Stomach (tissue), 9 donors: ENCODE data around the gene SORCS1. TPM values are rescaled to one million over a fixed set of nuclear protein-coding genes. Genes with fewer than 3 reads are reported as not detected.
"Not testable (repeated sequence)": the region's sequence is repeated elsewhere in the genome, so short reads cannot be mapped to it uniquely, and the experiment has no call there.

ENCODE experiments used
- DNase-seq, 2 donors: peaks; one replicate each; pipeline versions ENCODE4 v3.0.0 to v3.0.0-alpha.2; 2013 to 2019
- H3K27ac ChIP-seq, 5 donors: fragments of 200-600 bp in 4 of 5; sonication (generic) in 4 of 5; one replicate each; pipeline ENCODE4 v1.5.1; 2013 to 2019; ENCODE audit warnings: mild to moderate bottlenecking in 1 of 5, moderate library complexity in 1 of 5
- H3K27me3 ChIP-seq, 3 donors: fragments of 200-600 bp; sonication (generic); one replicate each; pipeline ENCODE4 v1.5.1; 2017 to 2019; ENCODE audit warnings: mixed run types in 1 of 3
- H3K36me3 ChIP-seq, 4 donors: fragments of 200-600 bp; sonication (generic); 1 replicate in 3 of 4; 2 replicates in 1 of 4; pipeline ENCODE4 v1.5.1; 2016 to 2019
- H3K4me1 ChIP-seq, 4 donors: fragments of 200-600 bp; sonication (generic); one replicate each; pipeline ENCODE4 v1.5.1; 2016 to 2019
- H3K4me3 ChIP-seq, 4 donors: fragments of 200-600 bp; sonication (generic) in 3 of 4; one replicate each; pipeline ENCODE4 v1.5.1; 2016 to 2019; ENCODE audit warnings: mild to moderate bottlenecking in 1 of 4
- H3K9me3 ChIP-seq, 4 donors: fragments of 200-600 bp; sonication (generic); one replicate each; pipeline ENCODE4 v1.5.1; 2016 to 2019
- CTCF ChIP-seq, 7 experiments: fragments of 450-650 bp in 4 of 7; fragments of 200-600 bp in 3 of 7; sonication (generic) in 3 of 7; IDR thresholded peaks; one replicate each; pipeline ENCODE4 v1.5.1; 2016 to 2019; ENCODE audit warnings: antibody characterized with exemption in 7 of 7, control low read depth in 2 of 7, mild to moderate bottlenecking in 1 of 7
- EP300 ChIP-seq: sonication (generic); formaldehyde crosslinking; IDR thresholded peaks from one replicate; pipeline ENCODE4 v1.6.1; 2017; ENCODE audit warnings: antibody characterized with exemption
- POLR2A ChIP-seq, 4 donors: fragments of 450-650 bp; IDR thresholded peaks; one replicate each; pipeline ENCODE4 v1.6.1; 2016; ENCODE audit warnings: antibody characterized with exemption in 4 of 4, control low read depth in 2 of 4, mild to moderate bottlenecking in 1 of 4, moderate library complexity in 1 of 4
- POLR2AphosphoS5 ChIP-seq, 3 donors: sonication (generic); formaldehyde crosslinking; IDR thresholded peaks; one replicate each; pipeline ENCODE4 v1.6.1; 2016; ENCODE audit warnings: antibody characterized with exemption in 3 of 3
- WGBS, 5 donors: extraction: QIAGEN DNeasy Blood & Tissue Kit in 3 of 5; methylation state at CpG; one replicate each; pipeline versions ENCODE4 v1.1.5 to v1.1.7; 2013 to 2018; 5-methylcytosine and 5-hydroxymethylcytosine counted together
- intact Hi-C: fragments of 100-400 bp; cut with DNase I; formaldehyde crosslinking; loops from one replicate; pipeline ENCODE4 v1.15.1; 2023; ENCODE audit warnings: low total_unique reads
- polyA plus RNA-seq, 3 donors: library from polyadenylated mRNA; stranded (reverse); fragments of 200-250 nt; gene quantifications; one replicate each; pipeline ENCODE4 v1.2.3, GENCODE V29; 2013
- total RNA-seq, 5 donors: library from RNA; depleted of rRNA; stranded (reverse); fragments of >200 nt; gene quantifications; one replicate each; pipeline versions ENCODE4 v1.1.0 to v1.2.3, GENCODE V29; 2014 to 2016
- donor health status: healthy with polysubstance abuse.
- donor health status: Bipolar disorder and iron deficiency.
- donor health status: healthy.

SORCS1 gene
- total and polyA plus RNA-seq, 8 donors, result 0.25 to 10.1 (median 0.69) TPM

DNA sequence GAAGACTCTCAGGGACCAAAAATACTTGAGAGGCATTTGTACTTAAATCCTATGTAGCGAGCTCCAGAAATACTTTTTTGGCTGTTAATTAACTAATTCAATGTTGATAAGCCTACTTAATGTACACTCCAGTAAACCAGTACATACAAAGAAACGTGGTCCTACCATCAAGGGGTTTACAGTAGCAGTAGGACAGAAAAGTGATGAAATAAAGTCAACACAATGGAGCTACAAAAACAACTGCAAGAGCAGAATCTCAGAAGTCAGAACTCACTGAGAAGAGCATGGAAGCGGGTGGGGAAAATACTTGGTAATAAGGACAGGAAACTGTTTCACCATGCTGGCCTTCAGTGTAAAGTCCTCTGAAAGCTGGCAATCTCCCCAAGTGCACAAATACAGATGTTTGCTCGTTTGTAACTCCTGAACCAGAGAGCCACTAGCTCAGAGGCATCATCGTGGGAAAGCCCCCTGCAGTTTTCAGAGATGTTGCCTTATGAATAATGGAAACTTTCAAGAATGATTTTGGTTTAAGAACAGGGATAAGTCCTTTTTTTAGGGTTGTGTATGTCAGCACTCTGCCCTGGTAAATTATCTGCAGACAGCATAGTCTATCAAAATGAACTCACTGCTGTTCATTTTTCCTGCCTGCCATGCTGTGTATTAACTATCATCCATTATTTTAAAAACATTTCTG is 233.2 kb downstream of the SORCS1 start:
- no peaks in the 10 kb centered on the region for H3K36me3 ChIP-seq
- H3K4me3 ChIP-seq, result no peak overlapping the region
- no peaks in the 10 kb centered on the region for H3K9me3 ChIP-seq
- DNase-seq, result peak in 1 of 2 donors; percentile 33
- TF ChIP-seq POLR2AphosphoS5 (IDR thresholded peaks at IDR 0.05) (no peak), CTCF (IDR thresholded peaks at IDR 0.05) (no peak)
- no peak overlapping the region for H3K27ac ChIP-seq
- 23 to 40% (median 32%) methylated on average over 5 of the region's 5 CpGs for WGBS, 5 donors
- H3K27me3 ChIP-seq, result no peaks in the 10 kb centered on the region
- intact Hi-C loops, result no loop called here
- H3K4me1 ChIP-seq, result peaks cover 0 to 12% (median 2%) of the 10 kb centered on the region in 4 donors

DNA sequence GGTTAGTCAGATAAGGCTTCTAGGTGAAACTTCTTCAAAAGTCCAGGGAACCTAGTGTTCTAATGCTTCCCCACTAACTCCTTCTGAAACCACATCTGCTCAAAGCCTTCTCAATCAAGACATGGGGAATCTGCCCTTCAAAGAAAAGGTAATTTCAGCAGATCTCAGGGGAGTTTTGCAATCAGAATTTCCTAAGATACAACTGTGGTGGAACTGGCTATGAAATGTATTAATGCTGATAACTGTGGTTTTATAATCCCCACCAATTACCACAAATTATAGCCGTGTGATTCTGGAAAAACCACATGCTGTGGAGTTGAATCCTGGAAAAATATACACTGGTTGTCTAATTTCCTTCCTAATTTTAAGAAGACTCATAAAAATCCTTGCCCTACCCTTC is 233.8 kb downstream of the SORCS1 start:
- Histone ChIP-seq H3K36me3 (no peaks in the 10 kb centered on the region), H3K4me1 (peaks cover 0 to 12% (median 2%) of the 10 kb centered on the region in 4 donors), H3K4me3 (no peak overlapping the region), H3K27ac (no peak overlapping the region), H3K9me3 (no peaks in the 10 kb centered on the region), H3K27me3 (no peaks in the 10 kb centered on the region)
- TF ChIP-seq POLR2AphosphoS5 (IDR thresholded peaks at IDR 0.05) (no peak), CTCF (IDR thresholded peaks at IDR 0.05) (no peak)
- no peak for DNase-seq
- 52 to 61% (median 58%) methylated on average over 1 of the region's 1 CpG for WGBS, 5 donors
- intact Hi-C loops, result no loop called here

DNA sequence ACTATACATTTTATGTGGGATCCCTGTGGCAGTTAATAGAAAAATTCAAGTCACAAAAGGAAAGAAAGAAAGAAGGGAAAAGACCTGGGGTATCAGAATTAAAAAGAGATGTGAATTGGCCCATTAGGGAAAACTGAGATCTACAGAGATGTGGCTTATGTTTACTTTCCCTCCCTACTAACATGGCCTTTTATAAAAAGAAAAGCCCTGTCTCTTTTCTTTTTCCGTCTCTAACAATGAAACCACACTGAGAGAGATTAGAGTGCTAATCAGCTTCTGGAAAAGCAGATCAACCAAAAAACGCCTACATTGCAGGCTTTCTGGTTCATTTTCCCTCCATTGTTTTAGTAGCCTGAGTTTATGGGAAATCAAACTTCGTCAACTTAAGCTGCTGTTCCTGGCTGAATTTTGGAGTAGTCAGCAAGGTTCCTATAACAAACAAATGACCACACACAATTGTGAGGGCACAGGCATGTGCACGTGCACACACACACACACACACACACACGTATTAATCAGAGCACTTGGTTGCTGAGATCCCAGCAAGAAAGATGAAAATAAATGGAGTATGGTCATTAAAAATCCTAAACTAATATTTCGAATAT is 235.1 kb downstream of the SORCS1 start:
- no peaks in the 10 kb centered on the region for H3K9me3 ChIP-seq
- TF ChIP-seq POLR2AphosphoS5 (IDR thresholded peaks at IDR 0.05), result no peak
- no peak for TF ChIP-seq POLR2A (IDR thresholded peaks at IDR 0.05)
- no peak for TF ChIP-seq EP300
- no peak for TF ChIP-seq CTCF (IDR thresholded peaks at IDR 0.05)
- H3K4me3 ChIP-seq, result no peak overlapping the region
- H3K27me3 ChIP-seq, result no peaks in the 10 kb centered on the region
- H3K27ac ChIP-seq, result no peak overlapping the region
- no peaks in the 10 kb centered on the region for H3K36me3 ChIP-seq
- DNase-seq, result no peak
- peaks cover 0 to 12% (median 2%) of the 10 kb centered on the region in 4 donors for H3K4me1 ChIP-seq
- 53 to 66% (median 59%) methylated on average over 6 of the region's 6 CpGs for WGBS, 5 donors
- intact Hi-C loops, result no loop called here

DNA sequence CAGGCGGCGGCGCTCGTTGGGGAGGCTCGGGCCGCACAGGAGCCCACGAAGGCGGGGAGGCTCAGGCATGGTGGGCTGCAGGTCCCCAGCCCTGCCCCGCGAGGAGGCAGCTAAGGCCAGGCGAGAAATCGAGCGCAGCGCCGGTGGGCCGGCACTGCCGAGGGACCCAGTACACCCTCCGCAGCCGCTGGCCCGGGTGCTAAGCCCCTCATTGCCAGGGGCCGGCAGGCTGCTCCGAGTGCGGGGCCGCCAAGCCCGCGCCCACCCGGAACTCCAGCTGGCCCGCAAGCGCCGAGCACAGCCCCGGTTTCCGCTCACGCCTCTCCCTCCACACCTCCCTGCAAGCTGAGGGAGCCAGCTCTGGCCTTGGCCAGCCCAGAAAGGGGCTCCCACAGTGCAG is 236.4 kb downstream of the SORCS1 start:
- H3K27ac ChIP-seq, intact Hi-C loops, H3K27me3 ChIP-seq, H3K9me3 ChIP-seq, H3K4me3 ChIP-seq, DNase-seq, H3K36me3 ChIP-seq: not testable (repeated sequence)
- H3K4me1 ChIP-seq, result peaks cover 0 to 12% (median 2%) of the 10 kb centered on the region in 4 donors
- 85 to 99% (median 93%) methylated on average over 15 to 33 of the region's 33 CpGs for WGBS, 5 donors

DNA sequence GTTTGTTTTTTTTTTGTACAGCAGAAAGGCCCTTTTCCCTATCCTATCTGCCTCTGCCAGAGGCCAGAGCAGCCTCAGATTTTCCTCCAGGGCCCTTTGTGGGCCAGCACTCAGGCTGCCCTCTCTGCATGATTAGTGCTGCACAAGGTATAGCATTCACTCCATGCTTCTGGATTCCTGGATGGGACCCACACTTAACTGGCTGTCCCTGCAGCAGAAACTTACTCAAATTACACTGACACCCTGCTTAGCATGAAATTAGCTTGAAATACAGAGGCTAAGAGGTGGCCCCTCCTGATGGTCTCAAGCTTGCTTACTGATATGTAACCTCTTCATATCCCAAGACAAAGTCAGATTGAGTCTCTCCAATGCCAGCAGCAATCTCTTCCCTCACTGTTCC is 239.3 kb downstream of the SORCS1 start:
- Histone ChIP-seq H3K36me3 (no peaks in the 10 kb centered on the region), H3K27ac (no peak overlapping the region), H3K4me3 (no peak overlapping the region), H3K9me3 (no peaks in the 10 kb centered on the region), H3K27me3 (no peaks in the 10 kb centered on the region), H3K4me1 (no peaks in the 10 kb centered on the region)
- no peak for TF ChIP-seq POLR2AphosphoS5 (IDR thresholded peaks at IDR 0.05)
- TF ChIP-seq EP300, result no peak
- no peak for TF ChIP-seq POLR2A (IDR thresholded peaks at IDR 0.05)
- no peak for TF ChIP-seq CTCF (IDR thresholded peaks at IDR 0.05)
- DNase-seq, result no peak
- intact Hi-C loops, result no loop called here
